GM21526 (cell line): Measurements from ENCODE around the gene TOE1.

Experiments used
- ATAC-seq: cut with Tn5 transposase; IDR thresholded peaks from one replicate; pipeline ENCODE4 v1.9.1; 2021; ENCODE audit warnings: moderate library complexity; ENCODE audit not compliant: unreplicated experiment, low FRiP score

TOE1 gene

DNA sequence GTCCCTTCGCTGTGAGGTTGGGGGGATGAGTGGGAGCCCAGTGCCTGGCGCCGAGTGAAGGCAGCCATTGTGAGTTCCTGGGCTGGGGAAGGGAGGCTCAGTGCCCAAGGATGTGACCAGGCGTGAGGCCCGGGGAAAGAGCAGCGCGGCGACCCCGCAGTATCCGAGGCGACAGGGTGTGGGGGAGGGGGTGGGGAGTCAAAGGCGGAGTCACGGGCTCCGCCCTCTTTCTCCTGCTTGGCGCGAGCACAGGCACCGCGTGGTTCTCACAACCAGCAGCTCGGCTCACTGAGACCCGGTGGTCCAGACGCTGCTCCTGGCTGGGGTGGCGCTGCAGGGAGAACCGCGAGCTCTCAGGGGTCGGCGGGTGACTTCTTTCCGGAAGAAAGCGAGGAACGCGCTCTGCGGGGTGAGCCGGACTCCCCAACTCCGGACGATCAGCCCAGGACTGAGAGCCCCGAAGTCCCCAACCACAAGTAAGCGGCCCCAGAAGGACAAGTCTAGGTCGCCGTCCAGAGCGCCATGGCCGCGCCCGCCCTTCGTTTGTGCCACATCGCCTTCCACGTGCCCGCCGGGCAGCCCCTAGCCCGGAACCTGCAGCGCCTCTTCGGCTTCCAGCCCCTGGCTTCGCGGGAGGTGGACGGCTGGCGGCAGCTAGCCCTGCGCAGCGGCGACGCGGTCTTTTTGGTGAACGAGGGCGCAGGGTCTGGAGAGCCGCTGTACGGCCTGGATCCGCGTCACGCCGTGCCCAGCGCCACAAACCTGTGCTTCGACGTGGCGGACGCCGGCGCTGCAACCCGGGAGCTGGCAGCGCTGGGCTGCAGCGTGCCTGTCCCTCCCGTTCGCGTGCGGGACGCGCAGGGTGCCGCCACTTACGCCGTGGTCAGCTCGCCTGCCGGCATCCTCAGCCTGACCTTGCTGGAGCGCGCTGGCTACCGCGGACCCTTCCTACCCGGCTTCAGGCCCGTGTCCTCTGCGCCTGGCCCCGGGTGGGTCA, 13.0 kb upstream of the TOE1 start, which contains the start of gene HPDL:
Gene HPDL (plus strand): TSS at position 269 of the 997 bp plus-strand sequence. CDS start 254 bp downstream, at position 523.
- no peak for ATAC-seq

DNA sequence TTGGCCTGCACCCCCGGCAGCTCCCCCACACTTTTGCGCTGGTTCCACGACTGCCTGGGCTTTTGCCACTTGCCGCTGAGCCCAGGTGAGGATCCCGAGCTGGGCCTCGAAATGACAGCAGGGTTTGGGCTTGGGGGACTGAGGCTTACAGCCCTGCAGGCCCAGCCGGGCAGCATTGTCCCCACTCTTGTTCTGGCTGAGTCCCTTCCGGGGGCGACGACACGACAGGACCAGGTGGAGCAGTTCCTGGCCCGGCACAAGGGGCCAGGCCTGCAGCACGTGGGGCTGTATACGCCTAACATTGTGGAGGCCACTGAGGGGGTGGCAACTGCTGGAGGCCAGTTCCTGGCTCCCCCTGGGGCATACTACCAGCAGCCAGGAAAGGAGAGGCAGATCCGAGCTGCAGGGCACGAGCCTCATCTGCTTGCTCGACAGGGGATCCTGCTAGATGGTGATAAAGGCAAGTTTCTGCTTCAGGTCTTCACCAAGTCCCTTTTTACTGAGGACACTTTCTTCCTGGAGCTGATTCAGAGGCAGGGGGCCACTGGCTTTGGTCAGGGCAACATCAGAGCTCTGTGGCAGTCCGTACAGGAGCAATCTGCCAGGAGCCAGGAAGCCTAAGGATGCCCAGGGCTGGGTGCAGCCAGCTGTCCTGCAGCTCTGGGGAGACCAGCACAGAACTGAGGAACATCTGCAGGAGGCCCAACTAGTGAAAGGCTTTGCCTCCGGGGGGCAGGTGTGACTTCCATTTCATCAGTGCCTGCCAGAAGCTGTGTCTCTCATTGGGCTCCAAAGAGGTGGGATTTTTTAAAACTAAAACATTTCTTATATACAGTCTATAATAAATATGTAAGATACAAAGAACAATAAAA, 12.1 kb upstream of the TOE1 start:
- ATAC-seq = no peak

- no peak for ATAC-seq
Measured at GRCh38 chr1:45328680-45329079, 11.3 kb upstream of the TOE1 start.

GRCh38 chr1:45329445-45329844, 10.5 kb upstream of the TOE1 start:
- ATAC-seq = no peak

DNA sequence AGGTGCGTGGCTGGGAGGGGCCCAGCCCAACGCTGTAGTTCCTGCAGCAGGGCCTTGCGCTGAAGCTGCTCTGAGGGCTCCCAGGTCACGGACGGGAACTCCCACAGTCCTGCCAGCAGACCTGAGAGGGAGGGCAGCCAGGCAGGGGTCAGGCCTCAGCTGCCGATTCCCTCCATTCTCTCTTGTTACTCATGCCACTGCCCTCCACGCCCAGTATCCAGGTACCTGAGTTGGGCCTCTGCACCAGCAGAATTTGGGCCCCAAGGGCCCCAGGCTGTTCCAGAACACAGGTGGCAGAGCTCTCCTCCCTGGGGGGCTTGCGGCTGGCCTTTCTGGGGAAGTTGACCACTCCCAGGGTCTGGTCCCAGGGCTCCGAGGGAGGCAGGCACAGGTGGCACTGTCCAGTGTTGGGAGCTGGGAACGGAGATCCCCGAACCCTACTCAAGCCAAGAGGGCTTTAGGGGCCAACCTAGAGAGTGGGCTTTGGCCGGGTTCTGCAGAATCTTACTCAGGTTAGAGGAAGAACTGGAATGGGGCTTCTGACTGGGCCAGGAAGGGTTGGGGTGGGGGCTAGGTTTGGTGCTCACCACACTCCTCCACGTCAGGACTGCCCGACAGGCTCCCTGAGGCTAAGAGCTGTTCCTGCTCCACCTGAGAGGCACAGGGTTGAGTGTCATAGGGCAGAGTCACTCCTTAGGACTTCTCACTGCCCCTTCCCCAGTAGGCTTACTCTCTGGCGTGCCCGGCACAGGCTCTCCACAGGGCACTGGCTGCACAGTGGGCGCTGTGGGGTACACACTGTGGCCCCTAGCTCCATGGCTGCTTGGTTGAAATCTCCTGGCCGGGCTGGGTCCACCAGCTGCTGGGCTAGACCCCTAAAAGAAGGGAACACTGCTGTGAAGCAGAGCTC, 8.3 kb upstream of the TOE1 start:
- no peak for ATAC-seq

DNA sequence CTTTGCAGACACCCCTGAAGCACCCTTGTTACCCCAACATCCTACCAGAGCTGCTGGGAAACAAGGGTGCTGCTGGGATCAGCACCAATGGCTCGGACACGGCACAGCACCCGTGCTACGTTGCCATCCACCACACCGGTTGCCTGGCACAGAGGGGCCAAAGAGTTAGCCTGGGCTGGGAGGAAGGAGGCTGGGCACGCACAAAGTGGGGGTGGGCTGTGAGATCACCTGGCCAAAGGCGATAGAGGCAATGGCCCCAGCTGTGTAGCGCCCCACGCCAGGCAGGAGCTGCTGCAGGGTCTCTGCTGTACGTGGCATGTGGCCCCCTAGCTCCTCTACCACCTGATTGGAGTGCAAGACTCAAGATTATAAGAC, 7.6 kb upstream of the TOE1 start:
- no peak for ATAC-seq

- ATAC-seq = no peak
Measured at GRCh38 chr1:45334308-45335245, 5.4 kb upstream of the TOE1 start.

- ATAC-seq = no peak
Measured at GRCh38 chr1:45335855-45336324, 4.1 kb upstream of the TOE1 start.

DNA sequence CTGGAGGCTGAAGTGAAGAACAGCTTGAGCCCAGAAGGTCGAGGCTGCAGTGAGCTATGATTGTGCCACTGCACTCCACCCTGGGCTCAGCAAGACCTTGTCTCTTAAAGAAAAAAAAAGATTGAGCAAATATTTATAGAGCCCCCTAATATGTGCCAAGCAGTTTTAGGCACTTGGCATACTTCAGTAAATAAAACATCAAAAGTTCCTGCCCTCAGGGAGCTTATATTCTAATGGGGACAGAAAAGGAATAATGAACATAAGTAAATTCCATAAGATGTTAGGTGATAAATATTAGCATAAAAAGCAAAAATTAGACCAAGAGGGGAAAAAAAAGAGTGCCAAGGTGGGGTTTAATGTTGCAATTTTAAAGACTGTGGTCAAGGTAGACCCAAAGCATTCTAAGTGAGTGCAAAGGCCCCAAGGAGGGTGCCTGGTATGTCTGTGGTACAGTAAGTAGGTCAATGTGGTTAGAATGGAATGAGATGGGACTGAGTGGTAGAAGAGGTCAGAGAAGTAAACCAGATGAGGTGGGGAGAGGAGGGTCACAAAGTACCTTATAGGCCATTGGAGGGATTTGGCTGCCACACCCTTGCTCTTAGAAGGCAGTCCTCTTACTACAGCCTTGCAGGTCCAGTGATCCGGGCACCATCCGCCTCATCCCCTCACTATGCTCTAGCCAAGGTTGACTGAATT, 2.2 kb upstream of the TOE1 start:
- no peak for ATAC-seq

- no peak for ATAC-seq
Measured at GRCh38 chr1:45340816-45341466, 971 bp downstream of the TOE1 start.

DNA sequence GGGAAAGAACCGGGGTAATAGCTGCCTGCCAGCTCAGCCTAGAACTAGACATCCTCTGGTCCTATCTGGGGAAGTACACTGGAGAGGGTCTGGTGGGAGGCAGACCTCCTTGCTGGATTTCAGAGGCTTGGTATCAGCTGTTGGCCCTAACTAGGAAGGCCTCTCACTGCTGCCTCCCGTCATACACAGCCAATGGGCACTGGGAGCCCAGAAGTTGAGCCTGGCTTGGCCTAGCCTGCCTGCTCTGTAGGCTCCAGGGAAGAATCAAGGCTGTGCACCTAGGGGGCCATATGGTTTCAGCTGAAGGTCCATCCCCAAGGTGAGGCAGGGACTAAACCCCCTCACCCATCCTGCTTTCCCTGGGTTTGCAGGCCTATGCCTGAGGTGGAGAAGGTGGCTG, 4.5 kb downstream of the TOE1 start:
- ATAC-seq = no peak

- no peak for ATAC-seq
Measured at GRCh38 chr1:45345014-45345413, 5.0 kb downstream of the TOE1 start.

GRCh38 chr1:45346473-45346872, 6.5 kb downstream of the TOE1 start:
- ATAC-seq = no peak

DNA sequence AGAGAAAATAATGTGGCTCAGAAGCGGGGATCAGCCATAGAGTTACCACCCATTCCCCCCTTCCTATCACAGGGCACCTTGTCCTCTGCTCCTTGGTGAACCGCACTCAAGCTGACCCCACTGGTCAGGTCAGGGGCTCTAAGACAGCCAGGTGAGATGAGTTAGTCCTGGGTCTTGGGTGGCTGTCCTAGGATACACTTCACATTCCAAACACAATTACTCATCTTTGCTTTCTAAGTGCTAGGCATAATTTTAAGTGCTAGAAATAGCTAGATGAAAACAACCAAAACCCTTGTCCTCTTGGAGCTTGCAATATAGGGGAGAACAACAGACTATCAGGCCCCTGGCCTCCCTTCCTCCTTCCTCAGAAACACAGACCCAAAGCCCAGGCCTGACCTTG, 8.1 kb downstream of the TOE1 start:
- no peak for ATAC-seq

- no peak for ATAC-seq
Measured at GRCh38 chr1:45348609-45348965, 8.6 kb downstream of the TOE1 start.

DNA sequence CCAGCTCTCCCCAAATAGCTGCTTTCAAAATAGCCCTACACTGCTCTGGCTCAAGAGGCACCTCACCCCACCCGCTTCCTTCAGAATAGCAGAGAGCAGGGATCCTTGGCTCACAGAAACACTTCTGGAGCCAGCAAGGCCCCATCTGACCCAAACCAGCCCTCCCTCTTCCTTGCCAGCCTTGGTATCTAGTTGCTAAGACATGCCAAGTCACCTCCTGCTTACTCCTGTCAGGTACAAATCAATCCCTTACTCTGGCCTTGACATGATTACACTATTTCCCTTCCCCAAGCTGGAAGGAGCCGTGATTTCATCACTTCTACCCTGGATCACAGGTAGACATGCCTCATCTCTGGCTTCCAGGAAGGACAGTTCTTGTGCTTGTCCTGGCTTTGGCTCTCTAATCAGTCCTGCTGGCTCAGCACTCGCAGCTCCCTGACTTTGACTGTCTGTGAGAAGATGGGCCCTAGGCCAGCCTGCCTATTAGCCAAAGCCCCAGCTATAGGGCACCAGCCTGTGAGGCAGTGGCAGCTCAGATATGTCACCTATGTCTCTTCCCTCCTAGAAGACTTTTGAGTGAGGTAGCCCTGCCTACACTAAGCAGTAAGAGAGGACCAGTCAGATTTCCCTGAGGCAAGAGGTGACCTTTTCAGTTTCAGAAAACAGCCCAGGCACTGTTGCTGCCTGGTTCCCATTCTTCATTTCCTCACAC, 9.2 kb downstream of the TOE1 start:
- ATAC-seq = no peak

GRCh38 chr1:45351508-45351907, 11.5 kb downstream of the TOE1 start:
- ATAC-seq = no peak
